ENCODE measurements around the gene PLS3.

The PLS3 gene

GRCh38 chrX:115696939-115697338 is 136.0 kb downstream of the PLS3 start:
- Histone ChIP-seq H2AFZ (no peak overlapping the region), H3K27ac (no peak overlapping the region), H3K9ac (no peak overlapping the region), H3K4me3 (ENCODE audit: low read depth, low read length) (no peak overlapping the region), H3K79me2 (no peaks in the 10 kb centered on the region), H3K9me3 (ENCODE audit: control insufficient read depth, low read length) (no peaks in the 10 kb centered on the region), H3K27me3 (ENCODE audit: control insufficient read depth, insufficient read depth, low read length) (no peaks in the 10 kb centered on the region), H3K4me2 (ENCODE audit: low read length) (no peak overlapping the region), H3K36me3 (ENCODE audit: control insufficient read depth, insufficient read depth, low read length) (no peaks in the 10 kb centered on the region), H3K4me1 (no peaks in the 10 kb centered on the region)
- TF ChIP-seq, protein P1, sequence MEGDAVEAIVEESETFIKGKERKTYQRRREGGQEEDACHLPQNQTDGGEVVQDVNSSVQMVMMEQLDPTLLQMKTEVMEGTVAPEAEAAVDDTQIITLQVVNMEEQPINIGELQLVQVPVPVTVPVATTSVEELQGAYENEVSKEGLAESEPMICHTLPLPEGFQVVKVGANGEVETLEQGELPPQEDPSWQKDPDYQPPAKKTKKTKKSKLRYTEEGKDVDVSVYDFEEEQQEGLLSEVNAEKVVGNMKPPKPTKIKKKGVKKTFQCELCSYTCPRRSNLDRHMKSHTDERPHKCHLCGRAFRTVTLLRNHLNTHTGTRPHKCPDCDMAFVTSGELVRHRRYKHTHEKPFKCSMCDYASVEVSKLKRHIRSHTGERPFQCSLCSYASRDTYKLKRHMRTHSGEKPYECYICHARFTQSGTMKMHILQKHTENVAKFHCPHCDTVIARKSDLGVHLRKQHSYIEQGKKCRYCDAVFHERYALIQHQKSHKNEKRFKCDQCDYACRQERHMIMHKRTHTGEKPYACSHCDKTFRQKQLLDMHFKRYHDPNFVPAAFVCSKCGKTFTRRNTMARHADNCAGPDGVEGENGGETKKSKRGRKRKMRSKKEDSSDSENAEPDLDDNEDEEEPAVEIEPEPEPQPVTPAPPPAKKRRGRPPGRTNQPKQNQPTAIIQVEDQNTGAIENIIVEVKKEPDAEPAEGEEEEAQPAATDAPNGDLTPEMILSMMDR (IDR thresholded peaks at IDR 0.05) = no peak

DNA sequence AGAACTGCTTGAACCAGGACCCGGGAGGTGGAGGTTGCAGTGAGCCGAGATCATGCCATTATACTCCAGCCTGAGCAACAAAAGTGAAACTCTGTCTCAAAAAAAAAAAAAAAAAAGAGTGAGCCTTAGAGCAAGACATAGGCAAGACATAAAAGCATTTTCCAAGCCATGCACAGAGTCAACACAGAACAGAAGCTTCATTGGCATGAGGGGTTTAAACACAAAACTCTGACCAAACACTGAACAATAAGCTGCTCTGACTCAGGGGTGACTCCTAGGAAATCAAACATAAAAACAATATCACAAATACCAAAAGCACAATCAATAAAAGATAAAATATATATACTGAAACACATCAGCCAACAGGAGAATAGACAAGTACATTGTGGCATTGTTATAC is 136.8 kb downstream of the PLS3 start:
- Histone ChIP-seq H3K4me1 (no peaks in the 10 kb centered on the region), H3K27me3 (ENCODE audit: control insufficient read depth, insufficient read depth, low read length) (no peaks in the 10 kb centered on the region), H3K4me3 (ENCODE audit: low read depth, low read length) (no peak overlapping the region), H3K79me2 (no peaks in the 10 kb centered on the region), H3K9me3 (ENCODE audit: control insufficient read depth, low read length) (no peaks in the 10 kb centered on the region), H3K4me2 (ENCODE audit: low read length) (no peak overlapping the region), H3K27ac (no peak overlapping the region), H2AFZ (no peak overlapping the region), H3K36me3 (ENCODE audit: control insufficient read depth, insufficient read depth, low read length) (no peaks in the 10 kb centered on the region), H3K9ac (no peak overlapping the region)
- TF ChIP-seq, protein P1 (IDR thresholded peaks at IDR 0.05) = no peak

All from parathyroid adenoma (tissue), 2 donors.